ENCODE measurements around the gene STUM.
"Not testable (repeated sequence)": the region's sequence is repeated elsewhere in the genome, so short reads cannot be mapped to it uniquely, and the experiment has no call there.

The STUM gene

DNA sequence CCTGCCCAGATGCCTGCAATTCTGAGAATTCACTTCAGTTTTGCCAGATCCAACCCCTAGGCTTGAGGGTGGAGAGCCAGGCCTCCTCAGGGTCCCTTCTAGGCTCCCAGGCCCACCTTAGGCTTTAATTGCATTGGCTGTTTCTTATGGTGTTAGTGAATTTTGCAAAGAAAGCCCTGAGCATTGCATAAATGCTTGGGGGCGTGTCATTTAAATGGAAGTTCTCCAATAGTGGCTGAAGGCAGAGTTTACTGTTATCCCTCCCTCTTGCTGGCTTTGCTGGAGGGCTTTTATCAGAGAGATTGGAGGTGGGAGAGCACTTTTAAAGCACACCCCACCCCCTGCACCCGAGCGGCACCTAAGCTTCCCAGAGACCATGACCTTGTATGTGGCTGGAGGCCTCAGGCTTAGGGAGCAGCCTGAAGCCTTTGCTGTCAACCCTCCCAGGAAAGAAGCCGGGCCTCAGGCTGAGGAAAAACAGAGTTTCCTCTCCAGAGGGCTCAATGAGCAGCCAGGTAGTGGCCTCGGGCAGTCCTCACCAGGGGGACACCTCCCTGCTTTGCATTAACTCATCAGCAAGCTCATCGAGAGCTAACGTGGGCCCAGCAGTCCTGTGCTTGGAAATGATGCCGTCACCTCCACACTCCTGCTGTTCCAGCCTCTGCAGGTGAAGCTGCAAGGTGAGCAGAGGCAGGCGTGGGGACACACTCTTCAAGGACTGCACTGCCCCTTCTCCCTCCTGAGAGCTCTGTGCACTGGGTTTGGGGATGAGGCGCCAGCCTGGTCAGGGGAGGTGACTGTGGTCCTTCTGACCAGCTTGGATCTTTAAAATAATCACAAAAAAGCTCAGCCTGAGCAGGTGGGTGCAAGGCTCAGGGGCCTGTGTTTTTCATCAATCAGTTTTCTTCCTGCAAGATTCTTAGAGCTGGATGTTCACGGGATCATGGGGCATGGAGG lies 58.0 kb downstream of the STUM start:
- no peak for DNase-seq

DNA sequence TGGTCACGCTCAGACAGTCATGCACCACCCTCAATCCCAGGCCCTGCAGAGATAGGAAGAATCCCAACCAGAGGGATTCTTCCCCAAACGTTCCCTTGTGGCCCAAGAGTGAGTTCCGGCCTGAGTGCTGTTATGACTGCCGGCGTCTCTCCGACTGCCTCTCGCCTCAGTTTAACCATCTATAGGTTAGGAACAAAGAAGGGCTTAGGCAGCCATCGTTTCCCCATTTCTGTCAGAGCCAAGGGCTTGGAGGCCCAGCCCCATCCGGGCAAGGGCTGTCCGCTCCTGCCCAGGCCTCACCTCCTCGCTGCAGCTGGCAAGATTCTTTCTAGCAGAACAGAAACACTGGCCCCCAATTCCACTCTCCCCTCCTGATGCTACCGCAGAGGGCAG lies 58.7 kb downstream of the STUM start:
- DNase-seq = no peak

DNA sequence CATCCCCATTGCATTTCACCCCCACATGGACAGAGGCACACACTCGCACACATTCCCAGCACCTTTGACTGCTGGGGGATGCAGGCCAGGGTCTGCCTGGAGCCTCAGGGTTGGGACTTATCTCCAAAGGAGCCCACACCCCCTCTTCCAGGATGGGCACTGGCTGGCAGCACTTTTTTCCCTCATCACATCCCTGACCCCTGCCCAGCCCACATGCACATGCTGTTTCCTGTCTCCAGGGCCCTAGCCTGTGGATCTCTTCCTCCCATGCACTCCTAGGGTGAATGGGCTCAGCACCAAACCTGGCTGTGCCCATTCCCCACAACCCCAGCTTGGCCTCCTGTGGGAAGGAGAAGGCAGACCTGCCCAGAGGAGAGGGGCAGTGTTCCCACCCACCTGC lies 59.3 kb downstream of the STUM start:
- no peak for DNase-seq

DNA sequence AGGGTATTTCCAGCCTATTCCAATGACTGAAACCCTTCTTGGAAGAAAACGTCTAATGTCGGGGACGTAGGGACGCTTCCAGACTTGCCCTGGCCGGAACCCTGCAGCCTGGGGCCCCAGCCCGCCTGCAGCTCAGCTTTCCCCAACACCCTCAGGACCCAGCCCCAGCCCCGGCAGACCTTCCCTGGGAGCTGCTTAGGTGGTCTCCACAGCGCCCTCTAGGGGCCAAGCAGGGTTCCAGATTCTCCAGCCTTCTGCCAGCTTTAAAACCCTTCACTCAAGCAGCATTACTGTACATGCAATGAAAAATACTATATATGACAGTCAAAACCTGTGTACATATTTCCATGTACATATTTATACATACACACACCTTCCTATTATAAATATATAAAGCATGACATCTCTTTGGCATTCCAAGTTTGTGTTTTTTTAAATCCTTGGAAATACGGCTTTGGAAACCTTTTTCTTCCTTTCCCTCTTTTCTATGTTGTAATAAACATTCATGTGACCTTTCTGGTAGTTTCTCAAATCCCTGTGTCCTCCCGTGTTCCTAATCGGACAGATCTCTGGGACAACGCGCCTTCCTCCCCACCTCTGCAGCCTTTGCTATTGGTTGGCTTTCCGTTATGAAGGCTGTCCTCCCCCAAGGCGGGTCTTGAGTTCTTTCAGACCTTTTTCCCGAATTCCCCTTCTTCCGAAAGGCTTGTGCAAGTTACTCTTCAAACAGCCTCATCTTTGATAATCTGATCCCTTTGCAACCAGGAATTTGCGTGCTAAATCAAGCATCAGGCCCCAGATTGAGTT lies 60.3 kb downstream of the STUM start:
- DNase-seq = peak; percentile 4

DNA sequence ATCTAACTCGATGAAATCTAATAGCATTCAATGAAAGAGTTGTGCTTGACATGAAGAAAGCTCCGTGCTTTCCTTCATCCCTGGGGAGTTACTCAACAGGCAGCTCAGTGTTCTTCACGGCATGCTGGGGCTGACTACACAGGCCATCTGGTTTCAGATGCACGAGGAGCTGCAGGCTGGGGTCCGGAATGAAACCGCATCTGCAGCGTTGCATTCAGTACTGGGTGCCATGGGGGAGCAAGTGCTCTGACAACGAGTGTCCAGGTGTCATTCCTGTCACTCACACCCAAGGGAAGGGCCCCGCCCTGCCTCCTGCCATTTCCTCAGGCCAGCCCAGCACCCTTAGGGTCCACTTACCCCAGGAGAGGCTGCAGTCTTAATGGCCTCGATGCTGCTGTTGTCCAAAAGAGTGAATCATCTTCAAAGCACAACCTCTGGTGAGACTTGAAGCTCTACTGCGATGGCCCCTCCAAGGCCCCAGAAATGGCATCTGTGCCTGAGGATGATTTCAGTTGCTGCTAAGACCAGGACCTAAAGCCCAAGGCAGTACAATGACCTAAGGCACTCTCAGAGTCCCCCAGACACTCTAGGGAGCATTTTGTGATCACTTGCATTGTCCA lies 61.4 kb downstream of the STUM start:
- no peak for DNase-seq

DNA sequence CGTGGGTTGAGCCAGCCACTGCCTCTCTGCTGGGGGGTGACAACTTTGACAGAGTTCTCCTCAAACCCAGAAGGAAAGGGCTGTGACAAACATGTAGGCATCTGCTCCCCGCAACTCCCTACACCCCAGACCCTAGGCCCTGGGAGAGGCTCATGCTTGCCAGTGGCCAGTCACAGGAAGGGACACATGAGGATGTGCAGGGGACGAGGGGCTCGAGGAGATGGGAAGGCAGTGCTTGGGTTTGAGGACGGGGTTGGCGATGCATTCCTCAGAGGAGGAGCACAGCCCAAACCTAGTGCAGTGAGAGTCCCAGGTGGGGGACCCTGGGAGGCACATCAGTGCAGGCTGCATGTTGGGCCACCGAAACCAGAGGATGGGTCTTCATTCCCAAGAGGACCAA lies 62.1 kb downstream of the STUM start:
- no peak for DNase-seq

DNA sequence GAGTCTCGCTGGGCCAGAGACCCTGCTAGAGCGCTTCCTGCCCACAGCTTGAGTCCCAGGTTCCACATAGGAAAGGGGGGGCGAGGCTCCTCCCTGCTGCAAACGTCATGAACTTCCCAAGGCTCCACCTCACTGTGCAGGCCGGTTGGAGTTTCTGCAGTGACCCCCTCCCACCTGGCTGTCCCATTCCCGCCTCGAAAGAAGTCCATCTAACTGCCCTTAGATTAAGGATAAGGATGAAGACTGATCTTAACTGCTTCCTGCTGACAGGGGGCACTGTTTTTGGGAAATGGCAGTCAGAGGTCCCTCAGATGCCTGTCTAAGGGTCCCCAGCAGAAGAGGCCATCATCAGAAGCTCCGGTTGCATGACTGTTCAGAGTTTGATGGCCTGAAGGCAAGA lies 62.7 kb downstream of the STUM start:
- DNase-seq = no peak

DNA sequence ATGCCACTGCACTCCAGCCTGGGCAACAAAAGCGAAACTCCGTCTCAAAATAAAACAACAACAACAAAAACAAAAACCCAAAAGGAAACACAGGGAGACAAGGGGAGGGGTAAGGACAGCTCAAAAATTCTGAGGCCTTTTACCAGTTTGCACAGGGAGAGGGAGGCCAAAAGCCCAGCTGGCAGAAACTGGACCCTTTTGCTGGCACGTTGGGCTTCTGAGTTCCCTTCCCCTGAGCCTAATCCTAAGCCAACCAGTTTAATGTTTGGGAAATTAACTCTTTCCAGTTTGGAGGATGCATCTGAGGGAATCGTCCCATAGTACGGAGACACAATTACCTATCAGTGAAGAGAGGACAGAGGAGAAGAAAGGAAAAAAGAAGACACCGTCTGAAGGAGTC lies 63.4 kb downstream of the STUM start:
- not testable (repeated sequence) for DNase-seq

DNA sequence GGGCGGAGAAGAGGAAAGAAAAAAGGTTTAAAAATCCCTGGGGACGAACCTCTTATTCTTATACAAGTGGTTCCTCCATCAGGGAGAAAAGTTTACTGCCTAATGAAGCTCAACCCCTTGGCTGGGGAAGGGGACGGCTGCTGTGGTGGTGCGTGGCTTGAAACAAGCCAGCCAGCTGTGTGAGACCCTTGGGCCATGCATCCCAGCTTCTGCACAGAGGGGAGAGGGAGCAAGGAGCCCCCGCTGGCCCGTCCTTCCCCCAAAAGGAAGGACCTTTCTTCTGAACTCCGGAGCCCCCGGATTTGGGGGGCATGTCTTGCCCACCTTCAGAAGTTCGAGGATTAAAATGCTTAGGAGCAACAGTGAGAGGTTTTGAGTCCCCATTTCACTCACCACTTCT lies 67.3 kb downstream of the STUM start:
- no peak for DNase-seq

DNA sequence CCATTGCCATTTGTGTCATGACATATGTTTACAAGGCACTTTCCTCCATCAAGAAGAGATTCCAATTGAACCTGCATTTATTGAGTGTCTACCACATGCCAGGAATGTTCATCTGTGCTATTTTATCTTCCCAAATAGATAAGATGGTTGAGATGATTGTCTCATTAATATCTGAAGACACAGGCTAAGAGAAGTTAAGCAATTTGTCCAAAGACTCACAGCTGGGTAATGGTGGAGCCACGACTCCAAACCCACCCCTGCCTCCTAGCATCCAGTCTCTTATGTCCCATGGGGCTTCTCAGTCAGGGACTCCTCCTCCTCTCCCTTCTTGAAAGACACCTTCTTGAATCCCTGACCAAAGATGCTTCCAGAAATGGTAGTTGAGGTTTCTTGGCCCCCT lies 68.1 kb downstream of the STUM start:
- DNase-seq = no peak

DNA sequence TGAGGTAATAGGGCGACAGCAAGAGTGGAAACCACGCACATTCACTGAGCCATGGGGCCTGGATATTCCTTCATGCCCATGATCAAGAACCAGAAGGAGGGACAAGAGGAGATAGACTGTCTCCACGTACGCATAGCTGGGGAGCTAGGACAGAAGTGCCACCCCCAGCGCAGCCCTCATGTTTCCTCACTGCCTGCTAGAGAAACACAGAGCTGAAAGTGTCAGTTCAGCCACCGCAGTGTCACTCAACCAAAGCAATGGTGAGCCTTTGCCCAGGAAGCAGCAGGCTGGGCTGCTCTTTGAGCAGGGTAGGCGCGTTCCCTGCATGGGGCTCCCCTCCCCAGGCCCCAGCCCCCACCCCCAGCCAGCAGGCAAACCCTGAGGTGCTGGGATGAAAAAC lies 68.5 kb downstream of the STUM start:
- DNase-seq = no peak

DNA sequence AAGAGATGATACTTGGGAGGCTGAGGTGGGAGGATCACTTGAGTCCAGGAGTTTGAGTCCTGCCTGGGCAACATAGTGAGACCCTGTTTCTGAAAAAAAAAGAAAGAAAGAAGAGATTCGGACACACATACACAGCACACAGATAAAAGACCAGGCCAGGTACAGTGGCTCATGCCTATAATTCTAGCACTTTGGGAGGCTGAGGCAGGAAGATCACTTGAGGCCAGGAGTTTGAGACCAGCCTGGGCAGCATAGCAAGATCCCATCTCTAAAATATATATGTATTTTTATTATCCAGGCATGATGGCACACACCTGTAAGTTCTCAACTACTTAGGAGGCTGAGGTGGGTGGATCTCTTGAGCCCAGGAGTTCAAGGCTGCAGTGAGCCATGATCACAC lies 69.2 kb downstream of the STUM start:
- DNase-seq = not testable (repeated sequence)

DNA sequence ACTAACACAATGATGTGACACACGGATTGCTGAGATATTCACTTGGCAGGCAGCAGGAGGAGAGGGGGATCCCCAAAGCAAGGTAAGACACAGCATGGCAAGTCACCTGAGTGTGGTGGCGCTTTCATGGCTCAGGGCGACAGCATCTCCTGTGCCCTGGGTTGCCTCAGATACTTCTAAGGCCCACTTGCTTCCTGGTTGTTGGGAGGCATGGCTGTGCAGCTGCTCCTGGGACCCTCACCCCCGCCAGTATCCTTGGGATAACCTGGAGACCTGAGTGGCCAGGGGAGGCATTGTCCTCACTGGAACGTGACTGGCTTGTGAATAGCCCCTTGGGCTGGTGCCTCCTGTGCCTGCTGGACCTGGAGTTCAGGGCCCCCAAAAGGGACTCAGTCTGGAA lies 69.8 kb downstream of the STUM start:
- no peak for DNase-seq

DNA sequence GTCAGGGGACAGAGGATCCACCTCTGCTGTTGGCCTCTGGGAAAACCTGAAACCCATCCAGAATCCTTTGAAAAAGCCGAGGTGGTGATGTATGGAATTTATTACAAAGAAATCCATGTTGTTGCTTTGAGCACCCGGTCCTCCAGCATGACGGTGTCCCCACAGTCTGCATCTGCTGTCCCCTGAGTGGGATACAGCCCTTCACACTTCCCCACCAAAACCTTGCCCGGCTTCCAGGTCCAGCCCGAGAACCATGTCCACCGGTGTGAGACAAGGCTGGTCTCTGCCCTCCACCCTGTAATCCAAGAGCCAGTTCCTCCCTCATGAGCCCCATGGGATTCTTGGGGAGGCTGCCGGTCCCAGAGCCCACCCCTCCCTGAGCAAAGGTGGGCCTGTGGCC lies 70.5 kb downstream of the STUM start:
- no peak for DNase-seq

DNA sequence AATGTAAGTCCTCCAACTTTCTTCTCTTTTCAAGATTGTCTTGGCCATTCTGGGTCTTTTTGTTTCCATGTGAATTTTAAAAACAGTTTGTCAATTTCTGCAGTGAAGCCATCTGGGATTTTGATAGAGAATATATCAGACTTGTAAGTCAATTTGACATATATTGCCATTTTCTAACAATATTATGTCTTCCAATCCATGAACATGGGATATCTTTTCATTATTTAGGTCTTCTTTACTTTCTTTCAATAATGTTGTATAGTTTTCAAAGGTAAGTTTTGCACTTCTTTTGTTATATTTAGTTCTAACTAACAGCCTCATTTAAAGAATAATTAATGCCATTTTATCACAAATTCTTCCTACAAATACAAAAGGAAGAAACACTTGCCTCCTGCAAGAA lies 73.4 kb downstream of the STUM start:
- no peak for DNase-seq

DNA sequence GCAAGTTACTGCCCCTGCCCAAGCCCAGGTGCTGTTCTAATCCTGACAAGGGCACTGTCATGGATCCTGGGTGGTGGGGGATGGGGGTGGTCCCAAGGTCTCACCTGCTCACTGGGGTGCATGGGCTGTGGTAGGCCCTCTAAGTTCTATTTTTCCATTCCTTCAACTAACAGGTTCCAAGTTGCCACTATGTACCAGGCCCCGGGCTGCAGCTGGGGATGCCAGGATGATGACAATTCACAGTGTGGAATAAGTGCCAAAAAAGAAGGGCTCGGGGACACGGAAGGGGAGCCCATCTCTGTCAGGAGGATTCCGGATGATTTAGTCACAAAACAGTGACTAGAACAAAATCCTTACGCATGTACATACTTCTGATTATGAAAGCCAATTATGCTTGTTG lies 76.0 kb downstream of the STUM start:
- DNase-seq = no peak

DNA sequence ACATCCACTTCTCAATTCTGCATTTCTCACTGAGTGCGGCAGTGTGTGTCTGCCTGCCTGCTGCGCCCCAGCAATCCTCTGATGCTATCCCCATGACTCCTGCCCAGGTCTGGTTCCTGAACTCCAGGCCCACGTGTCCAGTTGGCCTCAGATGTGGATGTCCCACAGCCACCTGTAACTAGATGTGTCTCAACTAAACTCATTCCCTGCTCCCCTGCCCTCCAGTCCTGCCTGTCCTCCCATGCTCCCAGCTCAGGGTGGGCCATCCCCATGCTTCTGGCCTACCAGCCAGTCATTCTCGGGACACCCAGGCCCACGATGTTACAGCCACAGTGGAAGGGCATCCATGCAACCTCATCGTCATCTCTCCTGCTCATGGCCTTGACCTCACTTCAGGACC lies 76.8 kb downstream of the STUM start:
- DNase-seq = no peak

DNA sequence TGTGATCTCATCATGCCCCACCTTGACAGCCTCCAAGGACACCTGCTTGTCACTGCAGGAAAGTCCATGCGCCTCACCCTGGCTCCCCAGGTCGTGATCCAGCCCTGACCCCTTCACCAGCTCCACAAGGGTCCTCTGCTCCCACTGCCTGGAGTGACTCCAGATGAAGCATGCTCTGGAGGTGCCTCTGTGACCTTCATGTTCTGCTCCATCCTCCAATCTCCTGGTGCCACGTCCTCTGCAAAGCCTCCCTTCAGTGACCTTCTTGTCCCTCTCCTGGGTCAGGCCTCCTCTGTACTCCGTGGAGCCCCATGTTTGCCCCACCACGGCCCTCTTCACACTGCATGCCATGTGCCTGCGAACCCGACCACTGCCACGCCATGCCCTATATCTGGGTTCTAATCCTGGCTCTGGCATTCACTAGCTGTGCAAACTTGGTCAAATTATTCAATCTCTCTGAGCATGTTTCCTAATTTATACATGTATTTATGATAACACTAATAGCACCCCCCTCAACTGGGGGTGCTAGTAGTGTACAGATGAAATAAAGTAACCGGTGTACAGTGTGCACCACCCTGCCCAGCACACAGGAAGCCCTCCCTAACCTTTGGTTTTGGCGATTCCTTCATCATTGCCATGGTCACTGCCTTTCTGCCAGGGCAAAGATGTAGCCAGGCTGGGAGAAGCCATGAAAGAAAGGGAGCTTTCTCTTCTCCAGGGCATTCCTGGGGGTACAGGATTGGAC lies 77.4 kb downstream of the STUM start:
- no peak for DNase-seq

DNA sequence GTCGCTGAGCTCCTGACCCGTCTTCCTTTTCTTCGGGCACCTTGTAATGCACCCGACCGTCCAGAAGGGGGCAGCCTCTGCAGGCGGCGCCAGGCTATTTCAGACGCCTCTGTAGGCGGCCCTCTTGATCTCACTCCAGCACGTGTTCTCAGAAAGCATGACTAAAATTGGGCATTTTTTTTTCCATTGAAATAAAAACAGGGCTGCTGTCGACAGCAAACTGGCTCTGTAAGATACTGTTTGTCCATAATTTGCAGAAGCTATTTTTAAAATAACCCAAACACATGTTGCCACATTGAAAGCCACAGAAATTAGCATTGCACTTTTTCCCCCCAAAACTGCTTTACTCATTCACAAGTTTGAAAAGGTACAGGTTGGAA lies 78.0 kb downstream of the STUM start:
- DNase-seq = peak; percentile 24

DNA sequence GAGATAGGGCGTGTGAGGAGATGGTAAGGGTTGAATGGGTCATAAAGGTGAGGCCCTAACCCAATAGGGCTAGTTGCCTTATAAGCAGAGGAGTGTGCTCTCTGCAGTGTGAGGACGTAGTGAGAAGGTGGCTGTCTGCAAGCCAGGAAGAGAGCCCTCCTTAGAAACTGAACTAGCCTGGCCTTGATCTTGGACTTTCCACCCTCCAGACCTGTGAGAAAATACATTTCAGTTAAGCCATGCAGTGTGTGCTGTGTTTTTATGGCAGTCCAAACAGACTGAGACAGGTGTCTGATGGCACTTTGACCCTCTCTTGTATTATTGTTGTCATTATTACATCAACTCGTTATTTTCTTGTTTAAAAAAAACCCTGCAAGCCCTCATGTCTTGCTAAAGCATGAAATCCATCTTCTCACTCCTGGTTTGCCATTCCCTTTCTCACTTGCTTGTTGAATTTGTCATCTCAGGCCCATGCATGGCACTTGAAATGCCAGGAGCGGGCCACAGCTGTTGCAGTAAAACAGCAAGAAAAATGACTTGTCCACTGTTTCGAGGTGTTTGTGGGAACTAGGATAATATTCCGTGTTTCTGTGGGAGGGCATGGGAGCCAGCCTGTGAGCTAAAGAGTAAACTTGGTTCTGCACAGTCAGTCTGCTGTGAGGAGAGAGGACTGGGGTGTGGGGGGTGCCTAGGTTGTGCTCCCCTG lies 78.6 kb downstream of the STUM start:
- no peak for DNase-seq

DNA sequence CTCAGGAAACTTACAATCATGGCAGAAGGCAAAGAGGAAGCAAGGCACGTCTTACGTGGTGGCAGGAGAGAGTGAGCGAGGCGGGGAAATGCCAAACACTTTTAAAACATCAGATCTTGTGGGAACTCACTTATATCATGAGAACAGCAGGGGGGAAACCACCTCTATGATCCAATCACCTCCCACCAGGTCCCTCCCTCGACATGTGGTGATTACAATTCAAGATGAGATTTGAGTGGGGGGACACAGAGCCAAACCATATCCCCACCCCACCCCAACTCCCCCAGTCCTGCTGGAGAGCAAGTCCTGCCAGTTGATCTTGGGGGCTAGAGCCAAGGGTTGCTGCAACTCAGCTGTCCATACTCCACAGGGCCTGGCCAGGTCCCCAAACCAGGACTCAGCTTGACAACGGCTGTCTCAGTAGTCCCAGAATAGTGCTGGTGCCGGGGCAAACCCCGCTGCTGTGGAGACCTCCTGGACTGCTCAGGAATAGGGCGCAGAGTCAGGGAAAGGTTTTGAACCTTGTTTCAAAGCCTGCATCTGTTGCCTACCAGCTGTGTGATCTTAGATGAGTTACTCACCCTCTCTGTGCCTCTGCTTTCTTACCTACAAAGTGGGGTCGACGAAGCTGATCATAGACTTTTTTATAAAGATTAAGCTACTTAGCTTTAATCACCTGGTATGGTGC lies 79.5 kb downstream of the STUM start:
- DNase-seq = no peak

Data from KG1 (cell line).